HG02884 (cell line): Measurements from ENCODE around the gene GPR150.

Source experiments
- ATAC-seq: cut with Tn5 transposase; IDR thresholded peaks from one replicate; pipeline ENCODE4 v1.9.1; 2021; ENCODE audit warnings: mild to moderate bottlenecking, moderate library complexity; ENCODE audit not compliant: unreplicated experiment

GPR150 gene

GRCh38 chr5:95620030-95620869, at the start of gene GPR150:
Gene GPR150, plus strand, starts transcription at chr5:95620087. Its CDS starts 189 bp downstream, at chr5:95620276.
- ATAC-seq, result peak; percentile 45

- no peak for ATAC-seq
Measured at GRCh38 chr5:95572016-95572415, 47.9 kb upstream of the GPR150 start.

DNA sequence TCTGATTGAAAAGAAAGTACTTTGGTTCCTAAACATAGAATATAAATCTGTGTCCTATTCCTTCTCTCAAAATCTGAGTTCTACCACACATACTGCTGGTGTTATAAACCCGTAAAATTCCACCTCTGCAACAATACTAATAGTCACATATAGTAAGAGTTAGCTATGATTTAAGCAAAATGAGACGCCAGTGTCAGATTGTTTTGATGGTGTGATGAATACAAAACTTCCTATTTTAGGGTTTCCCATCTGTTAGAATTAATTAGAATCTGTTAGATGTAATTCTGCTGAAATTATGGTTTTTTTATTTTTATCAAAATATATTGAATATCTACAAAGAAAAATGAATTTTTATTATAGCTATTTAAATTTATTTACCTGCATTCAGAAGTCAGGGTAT, 38.3 kb upstream of the GPR150 start:
- no peak for ATAC-seq

- no peak for ATAC-seq
Measured at GRCh38 chr5:95583992-95584391, 35.9 kb upstream of the GPR150 start.

- no peak for ATAC-seq
Measured at GRCh38 chr5:95590880-95591279, 29.0 kb upstream of the GPR150 start.

GRCh38 chr5:95591490-95591901, 28.4 kb upstream of the GPR150 start:
- peak; percentile 94 for ATAC-seq

DNA sequence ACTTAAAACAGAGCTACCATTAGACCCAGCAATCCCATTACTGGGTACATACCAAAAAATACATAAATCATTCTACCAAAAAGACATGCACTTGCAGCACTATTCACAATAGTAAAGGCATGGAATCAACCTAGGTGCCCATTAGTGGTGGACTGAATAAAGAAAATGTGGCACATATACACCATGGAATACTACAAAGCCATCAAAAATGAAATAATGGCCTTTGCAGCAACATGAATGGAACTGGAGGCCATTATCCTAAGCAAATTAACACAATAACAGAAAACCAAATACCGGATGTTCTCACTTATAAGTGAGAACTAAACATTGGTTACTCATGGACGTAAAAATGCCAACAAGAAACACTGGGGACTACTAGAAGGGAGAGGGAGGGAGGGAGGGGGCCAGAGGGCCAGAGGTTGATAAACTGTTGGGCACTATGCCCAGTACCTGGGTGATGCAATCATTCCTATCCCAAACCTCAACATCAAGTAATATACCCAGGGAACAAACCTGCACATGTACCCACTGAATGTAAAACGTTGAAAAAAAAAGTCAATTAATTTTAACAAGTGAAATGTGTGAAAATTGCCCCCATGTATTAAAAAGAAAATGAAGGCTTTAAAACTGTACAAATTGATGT, 24.5 kb upstream of the GPR150 start:
- no peak for ATAC-seq

GRCh38 chr5:95599252-95599651, 20.6 kb upstream of the GPR150 start:
- no peak for ATAC-seq

DNA sequence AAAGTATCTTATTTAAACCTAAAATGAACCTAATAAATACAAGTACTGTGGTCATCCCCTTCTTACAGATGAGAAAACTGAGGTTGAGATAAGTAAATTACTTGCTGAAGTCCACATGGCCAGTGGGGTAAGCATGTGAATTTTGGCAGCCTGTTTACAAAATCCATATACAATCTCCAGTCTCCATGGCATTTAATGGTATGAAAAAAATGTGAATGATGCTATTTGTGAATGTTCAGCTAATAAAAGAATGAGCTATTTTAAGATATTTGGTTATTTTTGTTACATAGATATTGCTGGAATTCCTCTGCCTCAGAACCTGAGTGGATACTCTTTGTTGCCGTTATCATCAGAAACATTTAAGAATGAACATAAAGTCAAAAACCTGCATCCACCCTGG, 19.3 kb upstream of the GPR150 start:
- ATAC-seq, result no peak

DNA sequence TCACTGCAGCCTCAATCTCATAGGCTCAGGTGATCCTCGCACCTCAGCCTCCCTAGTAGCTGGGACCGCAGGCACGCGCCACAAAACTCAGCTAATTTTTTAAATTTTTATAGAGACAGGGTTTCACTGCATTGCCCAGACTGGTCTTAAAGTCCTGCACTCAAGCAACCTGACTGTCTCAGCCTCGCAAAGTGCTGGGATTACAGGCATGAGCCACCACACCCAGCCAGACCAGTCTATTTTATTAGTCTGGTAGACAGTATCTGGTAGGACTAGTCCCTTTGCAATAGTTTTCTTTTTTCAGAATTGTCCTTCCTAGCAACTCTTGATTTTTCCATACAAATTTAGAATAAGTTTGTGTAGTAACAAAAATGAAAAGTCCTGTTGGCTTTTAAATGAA, 14.1 kb upstream of the GPR150 start:
- ATAC-seq, result no peak

GRCh38 chr5:95606419-95606818, 13.5 kb upstream of the GPR150 start:
- no peak for ATAC-seq

- ATAC-seq, result no peak
Measured at GRCh38 chr5:95609711-95610110, 10.2 kb upstream of the GPR150 start.

- ATAC-seq, result no peak
Measured at GRCh38 chr5:95610546-95610945, 9.3 kb upstream of the GPR150 start.

DNA sequence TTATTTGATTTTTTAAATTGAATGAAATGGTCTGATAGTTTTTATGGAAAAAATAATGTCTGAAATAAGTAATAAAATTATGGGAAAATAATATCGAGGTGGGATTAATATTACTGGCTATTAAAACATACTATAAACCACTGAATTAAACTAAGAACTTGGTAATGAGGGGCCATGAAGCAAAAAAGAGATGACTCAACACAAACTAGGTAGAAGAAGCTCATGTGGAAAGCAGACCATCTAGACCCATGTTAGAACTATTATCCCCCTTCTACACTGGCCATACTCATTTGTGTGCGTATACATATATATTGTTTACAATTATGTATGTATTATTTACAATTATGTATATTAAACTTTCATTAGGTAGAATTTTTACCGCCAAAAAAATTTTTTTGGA, 8.5 kb upstream of the GPR150 start:
- ATAC-seq, result no peak

DNA sequence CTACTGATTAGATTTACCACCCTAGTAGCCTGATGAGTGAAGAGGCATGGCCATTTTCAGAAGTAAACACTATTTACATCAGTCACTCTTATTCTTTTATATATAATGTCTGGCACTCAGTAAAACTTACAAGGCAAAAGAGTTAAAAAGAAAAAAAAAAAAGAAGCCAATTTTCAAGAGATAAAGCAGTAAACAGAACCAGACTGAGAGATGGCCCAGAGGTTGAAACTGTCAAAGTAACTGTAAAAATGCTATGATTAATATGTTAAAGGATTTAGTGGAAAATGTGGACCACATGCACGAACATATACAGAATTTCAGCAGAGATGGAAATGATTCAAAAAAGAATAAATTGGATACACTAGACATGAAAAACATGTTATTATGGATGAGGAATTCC, 6.4 kb upstream of the GPR150 start:
- ATAC-seq, result no peak

GRCh38 chr5:95615164-95615467, 4.8 kb upstream of the GPR150 start:
- peak; percentile 50 for ATAC-seq

GRCh38 chr5:95617057-95617456, 2.8 kb upstream of the GPR150 start:
- no peak for ATAC-seq

DNA sequence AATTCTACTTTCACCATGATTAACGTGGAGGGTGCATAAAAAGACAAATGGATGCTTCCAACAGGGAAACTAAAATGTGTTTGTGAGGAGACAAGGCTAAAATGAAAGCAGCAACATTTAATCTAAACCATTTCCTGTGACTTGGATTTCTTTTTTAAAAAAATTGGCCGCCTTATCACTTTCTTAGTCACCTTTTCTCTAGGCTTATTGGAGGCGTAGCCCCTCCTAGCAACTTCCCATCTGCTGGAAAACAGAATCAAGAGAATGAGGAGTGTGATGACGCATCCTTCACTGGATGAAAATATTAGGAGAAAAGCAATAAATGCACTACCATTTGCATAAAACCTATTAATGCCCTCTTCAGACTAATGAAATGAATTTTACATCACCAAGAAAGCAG, 791 bp upstream of the GPR150 start:
- ATAC-seq, result no peak

DNA sequence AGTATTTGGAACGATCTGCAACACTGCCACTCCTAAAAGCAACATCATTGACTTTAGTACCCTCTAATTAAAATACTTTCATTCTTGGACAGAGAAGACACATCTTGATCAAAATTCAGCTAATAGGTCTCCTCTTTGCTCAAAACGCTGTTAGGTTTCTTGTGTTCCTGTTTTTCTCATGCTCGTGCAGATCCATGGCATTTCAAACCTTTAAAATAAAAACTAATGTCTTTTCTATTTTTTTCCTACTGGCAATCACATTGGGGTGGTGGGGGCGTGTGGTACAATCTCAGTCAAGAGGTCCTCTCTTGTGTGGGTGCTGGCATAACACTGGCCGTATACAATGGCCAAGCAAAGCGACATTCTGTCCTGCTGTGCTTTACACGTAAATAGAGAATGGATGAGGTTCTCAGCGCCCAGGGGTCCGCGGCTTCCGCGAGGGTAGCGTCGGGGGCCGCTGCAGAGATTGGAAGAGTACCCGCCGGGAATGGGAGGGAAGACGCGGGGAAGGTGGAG, 315 bp upstream of the GPR150 start:
- no peak for ATAC-seq

- peak; percentile 36 for ATAC-seq
Measured at GRCh38 chr5:95620870-95621838, 1.3 kb downstream of the GPR150 start.
